Endothelial cell of coronary artery (primary cell): Measurements from ENCODE around the gene FGFBP2. TPM values are rescaled to one million over a fixed set of nuclear protein-coding genes. Genes with fewer than 3 reads are reported as not detected.

Experiments used
- total RNA-seq: library from RNA; depleted of rRNA; stranded (reverse); fragments of >200 nt; gene quantifications from 2 replicates; pipeline ENCODE4 v1.2.3, GENCODE V29; 2014

FGFBP2 gene
- total RNA-seq, result not detected in 2 replicates

GRCh38 chr4:15963001-15963451 is at the start of gene FGFBP2:
FGFBP2 (minus strand) TSS chr4:15963175; CDS start chr4:15963129, 46 bp downstream.

GRCh38 chr4:15938640-15939039 is 24.3 kb downstream of the FGFBP2 start, which contains the start of gene FGFBP1:
FGFBP1 (minus strand) TSS chr4:15938740; CDS start chr4:15936632, 2,108 bp downstream.

Other genes starting within 250 kb of the FGFBP2 start
- 0.09 TPM in 2 replicates for gene CD38, start 184.8 kb downstream of the FGFBP2 start, total RNA-seq
- not detected in 2 replicates for gene FGFBP1, start 24.4 kb downstream of the FGFBP2 start, total RNA-seq
- under 0.01 and 0.18 TPM in 2 replicates for gene PROM1, start 120.8 kb upstream of the FGFBP2 start, total RNA-seq